WI38 (cell line): ENCODE results near the gene SPATA18.

Experiments
- H3K4me3 ChIP-seq: 2 replicates; pipeline ENCODE4 v1.5.1; 2011; ENCODE audit warnings: low read depth, mild to moderate bottlenecking, control low read depth, low read length
- TF ChIP-seq, protein P1 (sequence below): IDR thresholded peaks from 2 replicates; pipeline ENCODE4 v1.5.1; 2012; ENCODE audit warnings: low read depth, mild to moderate bottlenecking, control low read depth, low read length

SPATA18 gene

DNA sequence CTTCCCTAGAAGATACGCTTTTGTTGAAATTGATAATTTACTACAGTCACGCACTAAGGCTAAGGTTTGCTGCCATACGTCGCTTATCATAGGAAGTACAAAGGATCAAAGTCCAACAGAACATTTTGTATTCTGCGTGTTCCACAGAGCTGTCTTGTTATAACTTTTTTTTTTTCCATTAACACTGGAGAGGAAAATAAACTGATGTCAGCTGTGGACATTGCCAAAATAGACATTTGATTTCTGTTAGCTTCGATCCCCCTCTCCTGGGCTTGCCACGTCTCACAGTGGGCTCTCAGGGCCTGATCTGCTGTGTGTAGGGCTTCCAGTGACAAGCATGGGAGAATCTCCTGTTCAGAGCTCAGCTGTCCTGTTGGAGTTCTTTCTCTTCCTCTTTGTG, 93.3 kb downstream of the SPATA18 start:
- TF ChIP-seq, protein P1, sequence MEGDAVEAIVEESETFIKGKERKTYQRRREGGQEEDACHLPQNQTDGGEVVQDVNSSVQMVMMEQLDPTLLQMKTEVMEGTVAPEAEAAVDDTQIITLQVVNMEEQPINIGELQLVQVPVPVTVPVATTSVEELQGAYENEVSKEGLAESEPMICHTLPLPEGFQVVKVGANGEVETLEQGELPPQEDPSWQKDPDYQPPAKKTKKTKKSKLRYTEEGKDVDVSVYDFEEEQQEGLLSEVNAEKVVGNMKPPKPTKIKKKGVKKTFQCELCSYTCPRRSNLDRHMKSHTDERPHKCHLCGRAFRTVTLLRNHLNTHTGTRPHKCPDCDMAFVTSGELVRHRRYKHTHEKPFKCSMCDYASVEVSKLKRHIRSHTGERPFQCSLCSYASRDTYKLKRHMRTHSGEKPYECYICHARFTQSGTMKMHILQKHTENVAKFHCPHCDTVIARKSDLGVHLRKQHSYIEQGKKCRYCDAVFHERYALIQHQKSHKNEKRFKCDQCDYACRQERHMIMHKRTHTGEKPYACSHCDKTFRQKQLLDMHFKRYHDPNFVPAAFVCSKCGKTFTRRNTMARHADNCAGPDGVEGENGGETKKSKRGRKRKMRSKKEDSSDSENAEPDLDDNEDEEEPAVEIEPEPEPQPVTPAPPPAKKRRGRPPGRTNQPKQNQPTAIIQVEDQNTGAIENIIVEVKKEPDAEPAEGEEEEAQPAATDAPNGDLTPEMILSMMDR: no peak
- H3K4me3 ChIP-seq: no peak overlapping the region
